Mammary epithelial cell (primary cell): Measurements from ENCODE around the gene SRD5A3.

ENCODE experiments used
- CTCF ChIP-seq, 2 donors: IDR thresholded peaks in 1 of 2; conservative IDR thresholded peaks in 1 of 2; 2 replicates each; pipeline ENCODE4 v1.5.1; 2011 to 2012; ENCODE audit warnings: inconsistent platforms in 2 of 2, low read length in 2 of 2, mild to moderate bottlenecking in 2 of 2, control low read depth in 1 of 2, low read depth in 1 of 2; ENCODE audit not compliant: insufficient read depth in 1 of 2; ENCODE audit errors: extremely low read depth in 1 of 2
- EZH2 ChIP-seq: IDR thresholded peaks from 2 replicates; pipeline ENCODE4 v1.6.1; 2012; ENCODE audit warnings: low read length, inconsistent platforms, borderline replicate concordance

- TF ChIP-seq EZH2 (no peak), CTCF (conservative IDR thresholded peaks at IDR 0.05 in 1 of 2, IDR thresholded peaks at IDR 0.05 in 1 of 2; ENCODE audit: extremely low read depth in 1 of 2, insufficient read depth in 1 of 2, low read depth in 1 of 2, low read length in 2 of 2) (no peak)
Observed at GRCh38 chr4:55385201-55385649, 39.2 kb downstream of the SRD5A3 start.
